Daoy (cell line): ENCODE measurements around the gene ANGPTL3. TPM values are rescaled to one million over a fixed set of nuclear protein-coding genes. Genes with fewer than 3 reads are reported as not detected.

Experiments
- DNase-seq: peaks from one replicate; pipeline ENCODE4 v3.0.0-alpha.2; 2015; ENCODE audit warnings: low read depth
- total RNA-seq: library from RNA; depleted of rRNA; stranded (reverse); fragments of >200 nt; shearing (Covaris generic); gene quantifications from 2 replicates; pipeline ENCODE4 v1.2.3, GENCODE V29; 2014; rRNA removed

The ANGPTL3 gene
- total RNA-seq, 1 experiment from 2014 or later = not detected

- DNase-seq = no peak
Measured at GRCh38 chr1:62625415-62625814, 28.1 kb downstream of the ANGPTL3 start.

- no peak for DNase-seq
Measured at GRCh38 chr1:62628506-62628905, 31.2 kb downstream of the ANGPTL3 start.

GRCh38 chr1:62637392-62638105 lies 40.2 kb downstream of the ANGPTL3 start:
- DNase-seq = no peak

GRCh38 chr1:62643283-62643682 lies 46.0 kb downstream of the ANGPTL3 start:
- no peak for DNase-seq

GRCh38 chr1:62652387-62652786 lies 55.1 kb downstream of the ANGPTL3 start:
- DNase-seq = no peak

- no peak for DNase-seq
Measured at GRCh38 chr1:62654744-62655143, 57.4 kb downstream of the ANGPTL3 start.

Other genes with a start within 250 kb of the ANGPTL3 start
- 75.0 and 79.4 TPM in 2 replicates for gene USP1, start 160.5 kb upstream of the ANGPTL3 start, total RNA-seq
- 51.0 and 61.8 TPM in 2 replicates for gene DOCK7, start 90.9 kb downstream of the ANGPTL3 start, total RNA-seq
- 13.8 and 14.1 TPM in 2 replicates for gene ATG4C, start 186.6 kb downstream of the ANGPTL3 start, total RNA-seq